Omental fat pad (tissue), 4 donors: Measurements from ENCODE around the gene ATP9A. TPM values are rescaled to one million over a fixed set of nuclear protein-coding genes. Genes with fewer than 3 reads are reported as not detected.
"Not testable (repeated sequence)": the region's sequence is repeated elsewhere in the genome, so short reads cannot be mapped to it uniquely, and the experiment has no call there.

Experiments used
- ATAC-seq: fragments of 150-250 bp; one replicate; pipeline ENCODE4 v1.9.1; 2016; ENCODE audit warnings: mild to moderate bottlenecking, moderate library complexity; ENCODE audit not compliant: low FRiP score
- DNase-seq: peaks from one replicate; pipeline ENCODE4 v3.0.0-alpha.2; 2019; ENCODE audit warnings: low spot score
- total RNA-seq, 4 donors: library from RNA; depleted of rRNA; stranded (reverse); fragments of >200 nt; gene quantifications; one replicate each; pipeline ENCODE4 v1.1.0, GENCODE V29; 2016
- TF ChIP-seq, protein P1 (sequence below), 3 donors: fragments of 450-650 bp; IDR thresholded peaks; one replicate each; pipeline ENCODE4 v1.5.1; 2016 to 2017; ENCODE audit warnings: antibody characterized with exemption in 3 of 3, mild to moderate bottlenecking in 3 of 3, moderate library complexity in 2 of 3

The ATP9A gene
- total RNA-seq, 4 donors from 2014 or later, result 16.7 to 129 (median 55.0) TPM

DNA sequence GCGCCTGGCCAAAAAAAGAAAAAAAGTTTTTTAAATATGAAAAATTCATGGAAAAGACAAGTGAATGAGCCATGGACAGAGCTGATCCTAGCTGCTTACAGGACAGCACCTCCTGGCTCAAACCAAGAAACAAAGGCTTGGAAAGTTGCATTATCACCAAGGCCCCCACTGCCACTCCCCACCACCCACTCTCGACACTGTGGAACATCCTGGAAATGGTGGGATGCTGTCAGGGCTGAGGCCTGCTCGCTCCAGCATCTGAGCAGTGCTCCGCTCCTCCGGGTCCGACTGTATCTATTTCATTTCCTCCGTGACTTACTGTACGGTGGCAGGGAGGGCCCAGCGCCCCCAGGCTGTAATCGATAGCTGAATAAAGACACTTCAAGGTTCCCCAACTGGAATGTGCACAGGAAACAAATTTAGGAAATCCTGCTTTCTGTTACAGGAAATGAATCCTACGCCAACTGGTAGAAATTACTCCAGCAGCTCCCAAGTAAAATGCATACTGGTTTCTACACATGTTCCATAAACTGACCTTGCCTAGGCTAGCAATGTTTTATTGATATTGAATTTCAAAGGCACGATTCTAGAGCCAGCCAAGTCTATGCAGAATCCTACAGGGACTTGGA, 116.2 kb downstream of the ATP9A start:
- no peak for ATAC-seq
- TF ChIP-seq, protein P1, sequence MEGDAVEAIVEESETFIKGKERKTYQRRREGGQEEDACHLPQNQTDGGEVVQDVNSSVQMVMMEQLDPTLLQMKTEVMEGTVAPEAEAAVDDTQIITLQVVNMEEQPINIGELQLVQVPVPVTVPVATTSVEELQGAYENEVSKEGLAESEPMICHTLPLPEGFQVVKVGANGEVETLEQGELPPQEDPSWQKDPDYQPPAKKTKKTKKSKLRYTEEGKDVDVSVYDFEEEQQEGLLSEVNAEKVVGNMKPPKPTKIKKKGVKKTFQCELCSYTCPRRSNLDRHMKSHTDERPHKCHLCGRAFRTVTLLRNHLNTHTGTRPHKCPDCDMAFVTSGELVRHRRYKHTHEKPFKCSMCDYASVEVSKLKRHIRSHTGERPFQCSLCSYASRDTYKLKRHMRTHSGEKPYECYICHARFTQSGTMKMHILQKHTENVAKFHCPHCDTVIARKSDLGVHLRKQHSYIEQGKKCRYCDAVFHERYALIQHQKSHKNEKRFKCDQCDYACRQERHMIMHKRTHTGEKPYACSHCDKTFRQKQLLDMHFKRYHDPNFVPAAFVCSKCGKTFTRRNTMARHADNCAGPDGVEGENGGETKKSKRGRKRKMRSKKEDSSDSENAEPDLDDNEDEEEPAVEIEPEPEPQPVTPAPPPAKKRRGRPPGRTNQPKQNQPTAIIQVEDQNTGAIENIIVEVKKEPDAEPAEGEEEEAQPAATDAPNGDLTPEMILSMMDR (IDR thresholded peaks at IDR 0.05), result no peak
- DNase-seq, result no peak

DNA sequence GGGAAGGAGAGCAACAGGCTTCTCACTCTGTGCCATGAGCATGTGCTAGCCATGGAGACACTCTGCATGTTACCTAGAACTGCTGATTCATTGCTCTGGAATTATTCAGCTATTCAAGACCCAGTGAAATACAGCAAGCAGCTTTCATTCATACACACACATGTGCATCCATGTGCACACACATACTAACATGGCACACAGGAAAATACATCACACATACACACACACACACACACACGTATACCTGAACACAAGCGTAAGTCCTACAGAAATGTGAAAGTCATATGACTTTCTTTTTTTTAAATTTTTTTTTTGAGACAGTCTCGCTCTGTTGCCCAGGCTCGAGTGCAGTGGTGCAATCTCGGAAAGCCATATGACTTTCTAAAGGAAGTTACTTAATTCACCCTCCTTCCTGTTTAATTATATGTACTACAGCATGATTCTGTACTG, 117.5 kb downstream of the ATP9A start:
- DNase-seq (no peak), ATAC-seq (peak; percentile 40)
- TF ChIP-seq, protein P1 (IDR thresholded peaks at IDR 0.05), result no peak

DNA sequence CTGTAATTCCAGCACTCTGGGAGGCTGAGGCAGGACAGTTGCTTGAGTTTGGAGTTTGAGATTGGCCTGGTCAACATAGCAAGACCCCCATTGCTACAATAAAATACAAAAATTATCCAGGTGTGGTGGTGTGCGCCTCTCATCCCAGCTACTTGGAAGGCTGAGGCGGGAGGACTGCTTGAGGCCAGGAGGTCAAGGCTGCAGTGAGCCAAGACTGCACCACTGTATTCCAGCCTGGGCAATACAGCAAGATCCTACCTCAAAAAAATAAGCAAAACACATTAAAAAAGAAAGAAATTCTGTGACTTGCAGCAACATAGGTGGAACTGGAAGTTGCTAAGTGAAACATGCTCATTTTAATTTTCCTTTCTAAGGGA, 119.6 kb downstream of the ATP9A start:
- ATAC-seq (no peak), DNase-seq (no peak)
- TF ChIP-seq, protein P1 (IDR thresholded peaks at IDR 0.05), result no peak

DNA sequence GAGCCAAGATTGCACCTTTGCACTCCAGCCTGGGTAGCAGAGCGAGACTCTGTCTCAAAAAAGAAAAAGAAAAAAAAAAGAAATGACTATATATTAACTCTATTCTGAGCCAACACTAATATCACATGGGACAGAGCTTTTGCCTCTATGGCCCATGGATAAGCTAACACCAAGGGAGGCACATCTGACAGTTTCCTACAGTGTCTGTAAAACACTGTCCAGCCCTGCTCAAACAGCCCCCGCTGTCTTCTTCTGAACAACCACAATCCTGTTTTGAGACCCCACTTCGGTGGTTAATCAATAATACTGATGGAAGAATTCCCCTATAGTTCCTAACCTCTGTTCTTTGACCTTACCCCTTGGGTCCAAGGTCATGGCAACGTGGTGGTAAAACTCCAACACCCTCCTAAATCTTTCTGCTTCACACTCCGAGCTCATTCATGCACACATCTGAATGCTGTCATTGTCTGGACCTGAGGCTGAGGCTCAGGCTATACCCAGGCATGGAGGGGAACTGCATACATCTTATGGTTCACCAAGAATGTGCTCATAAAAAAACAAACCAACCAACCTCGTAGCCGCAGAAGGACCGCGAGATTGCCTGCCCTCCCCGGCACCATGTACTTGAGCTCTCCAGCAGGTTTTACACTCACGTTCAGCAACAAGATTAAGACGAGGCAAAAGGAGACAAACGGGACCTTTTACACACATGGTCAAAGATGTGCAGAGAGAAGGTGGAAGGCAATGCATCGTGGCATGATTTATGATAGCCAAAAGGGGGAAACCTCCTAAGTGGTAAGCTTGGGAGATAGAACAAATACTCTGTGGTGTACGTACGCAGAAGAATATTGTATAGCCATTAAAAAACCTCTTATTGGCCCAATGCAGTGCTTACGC, 120.3 kb downstream of the ATP9A start:
- TF ChIP-seq, protein P1 (IDR thresholded peaks at IDR 0.05), result no peak
- no peak for DNase-seq
- ATAC-seq, result no peak

DNA sequence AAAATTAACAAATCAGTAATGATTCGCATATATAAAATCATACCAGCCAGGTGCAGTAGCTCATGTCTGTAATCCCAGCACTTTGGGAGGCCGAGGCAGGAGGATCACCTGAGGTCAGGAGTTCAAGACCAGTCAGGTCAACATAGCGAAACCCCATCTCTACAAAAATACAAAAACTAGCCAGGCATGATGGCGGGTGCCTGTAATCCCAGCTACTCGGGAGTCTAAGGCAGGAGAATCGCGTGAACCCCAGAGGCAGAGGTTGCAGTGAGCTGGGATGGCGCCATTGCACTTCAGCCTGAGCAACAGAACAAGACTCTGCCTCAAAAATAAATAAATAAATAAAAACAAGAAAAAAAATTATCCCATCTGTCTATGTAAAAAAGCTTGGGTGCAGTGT, 124.4 kb downstream of the ATP9A start:
- not testable (repeated sequence) for ATAC-seq, DNase-seq

DNA sequence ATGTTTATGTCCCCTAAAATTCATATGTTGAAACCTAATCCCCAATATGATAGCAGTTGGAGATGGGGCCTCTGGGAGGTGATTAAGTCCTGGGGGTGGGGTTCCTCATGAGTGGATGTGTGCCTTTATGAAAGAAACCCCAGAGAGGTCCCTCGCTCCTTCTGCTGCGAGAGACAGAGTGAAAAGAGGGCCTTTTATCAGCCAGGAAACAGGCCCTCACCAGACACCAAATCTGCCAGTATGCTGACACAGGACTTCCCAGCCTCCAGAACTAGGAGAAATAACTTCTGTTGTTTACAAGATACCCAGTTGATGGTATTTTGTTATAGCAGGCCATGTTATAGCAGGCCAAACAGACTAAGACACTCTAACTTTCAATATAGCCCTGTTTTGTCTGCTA, 124.8 kb downstream of the ATP9A start:
- TF ChIP-seq, protein P1 (IDR thresholded peaks at IDR 0.05), result no peak
- ATAC-seq (no peak), DNase-seq (no peak)

DNA sequence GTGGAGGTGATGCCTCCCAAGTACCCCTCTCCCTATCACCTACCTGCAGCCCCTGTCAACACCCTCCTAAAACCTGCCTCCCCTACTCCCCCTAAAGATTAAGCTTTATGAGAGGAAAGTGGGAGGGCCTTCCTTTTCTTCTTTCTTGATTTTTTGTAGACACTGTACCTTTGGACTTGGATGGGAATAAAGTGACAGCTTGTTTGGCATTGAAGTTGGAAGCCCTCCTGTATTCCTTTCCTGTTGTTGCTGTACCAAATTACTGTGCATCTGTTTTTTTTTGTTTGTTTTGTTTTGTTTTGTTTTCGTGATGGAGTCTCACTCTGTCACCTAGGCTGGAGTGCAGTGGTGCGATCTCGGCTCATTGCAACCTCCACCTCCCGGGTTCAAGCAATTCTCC, 126.3 kb downstream of the ATP9A start:
- ATAC-seq (no peak), DNase-seq (no peak)
- TF ChIP-seq, protein P1 (IDR thresholded peaks at IDR 0.05), result no peak
